GM12864 (cell line): ENCODE data around the gene ADH1A.
"Not testable (repeated sequence)": the region's sequence is repeated elsewhere in the genome, so short reads cannot be mapped to it uniquely, and the experiment has no call there.

Experiments used
- DNase-seq: peaks from one replicate; pipeline ENCODE4 v3.0.0-alpha.2; 2011; ENCODE audit warnings: low read depth
- H3K4me3 ChIP-seq: 2 replicates; pipeline ENCODE4 v1.5.1; 2011; ENCODE audit warnings: mild to moderate bottlenecking, low read depth, low read length, control low read depth
- TF ChIP-seq, protein P1 (sequence below): IDR thresholded peaks from 2 replicates; pipeline ENCODE4 v1.5.1; 2011; ENCODE audit warnings: low read depth, mild to moderate bottlenecking, moderate library complexity, low read length, control low read depth, inconsistent platforms; ENCODE audit errors: missing control alignments

ADH1A gene

DNA sequence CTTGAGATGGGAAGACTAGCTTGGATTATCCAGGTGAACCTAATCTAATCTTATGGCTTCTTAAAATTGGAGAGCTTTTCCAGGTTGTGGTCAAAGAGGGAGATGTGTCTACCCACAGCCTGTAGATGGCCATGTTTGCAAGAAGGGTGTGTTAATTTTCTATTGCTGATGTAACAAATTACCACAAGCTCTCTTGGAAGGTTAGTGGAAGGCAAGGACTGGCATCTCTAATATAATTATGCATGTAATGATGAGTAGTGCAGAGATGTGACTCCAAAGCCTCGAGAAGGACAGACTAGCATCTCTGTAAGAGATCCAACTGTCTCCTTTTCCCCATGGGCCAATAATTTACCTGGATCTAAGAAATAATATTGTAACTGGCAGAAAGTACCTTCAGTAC, 33.6 kb upstream of the ADH1A start:
- TF ChIP-seq, protein P1, sequence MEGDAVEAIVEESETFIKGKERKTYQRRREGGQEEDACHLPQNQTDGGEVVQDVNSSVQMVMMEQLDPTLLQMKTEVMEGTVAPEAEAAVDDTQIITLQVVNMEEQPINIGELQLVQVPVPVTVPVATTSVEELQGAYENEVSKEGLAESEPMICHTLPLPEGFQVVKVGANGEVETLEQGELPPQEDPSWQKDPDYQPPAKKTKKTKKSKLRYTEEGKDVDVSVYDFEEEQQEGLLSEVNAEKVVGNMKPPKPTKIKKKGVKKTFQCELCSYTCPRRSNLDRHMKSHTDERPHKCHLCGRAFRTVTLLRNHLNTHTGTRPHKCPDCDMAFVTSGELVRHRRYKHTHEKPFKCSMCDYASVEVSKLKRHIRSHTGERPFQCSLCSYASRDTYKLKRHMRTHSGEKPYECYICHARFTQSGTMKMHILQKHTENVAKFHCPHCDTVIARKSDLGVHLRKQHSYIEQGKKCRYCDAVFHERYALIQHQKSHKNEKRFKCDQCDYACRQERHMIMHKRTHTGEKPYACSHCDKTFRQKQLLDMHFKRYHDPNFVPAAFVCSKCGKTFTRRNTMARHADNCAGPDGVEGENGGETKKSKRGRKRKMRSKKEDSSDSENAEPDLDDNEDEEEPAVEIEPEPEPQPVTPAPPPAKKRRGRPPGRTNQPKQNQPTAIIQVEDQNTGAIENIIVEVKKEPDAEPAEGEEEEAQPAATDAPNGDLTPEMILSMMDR = no peak
- H3K4me3 ChIP-seq = no peak overlapping the region
- DNase-seq = no peak

DNA sequence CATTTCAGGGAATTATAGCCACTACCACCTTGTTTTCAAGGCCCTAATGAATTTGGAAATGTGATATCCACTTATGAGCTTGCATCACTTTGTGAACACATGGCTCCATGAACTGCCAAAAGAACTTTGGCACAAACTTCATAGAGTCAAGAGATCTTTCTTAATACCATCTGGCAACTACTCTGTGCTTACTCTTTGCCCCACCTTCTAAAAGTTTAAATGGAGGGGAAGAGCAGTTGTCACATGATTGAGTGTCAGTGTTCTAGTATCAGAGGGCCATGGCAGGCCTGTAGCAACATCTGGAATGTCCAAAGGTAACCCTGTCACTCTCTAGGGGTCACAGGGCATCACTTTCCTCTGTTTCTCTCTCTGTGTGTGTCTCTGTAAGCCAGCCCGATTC, 33.0 kb upstream of the ADH1A start:
- TF ChIP-seq, protein P1 = no peak
- H3K4me3 ChIP-seq = no peak overlapping the region
- DNase-seq = no peak

DNA sequence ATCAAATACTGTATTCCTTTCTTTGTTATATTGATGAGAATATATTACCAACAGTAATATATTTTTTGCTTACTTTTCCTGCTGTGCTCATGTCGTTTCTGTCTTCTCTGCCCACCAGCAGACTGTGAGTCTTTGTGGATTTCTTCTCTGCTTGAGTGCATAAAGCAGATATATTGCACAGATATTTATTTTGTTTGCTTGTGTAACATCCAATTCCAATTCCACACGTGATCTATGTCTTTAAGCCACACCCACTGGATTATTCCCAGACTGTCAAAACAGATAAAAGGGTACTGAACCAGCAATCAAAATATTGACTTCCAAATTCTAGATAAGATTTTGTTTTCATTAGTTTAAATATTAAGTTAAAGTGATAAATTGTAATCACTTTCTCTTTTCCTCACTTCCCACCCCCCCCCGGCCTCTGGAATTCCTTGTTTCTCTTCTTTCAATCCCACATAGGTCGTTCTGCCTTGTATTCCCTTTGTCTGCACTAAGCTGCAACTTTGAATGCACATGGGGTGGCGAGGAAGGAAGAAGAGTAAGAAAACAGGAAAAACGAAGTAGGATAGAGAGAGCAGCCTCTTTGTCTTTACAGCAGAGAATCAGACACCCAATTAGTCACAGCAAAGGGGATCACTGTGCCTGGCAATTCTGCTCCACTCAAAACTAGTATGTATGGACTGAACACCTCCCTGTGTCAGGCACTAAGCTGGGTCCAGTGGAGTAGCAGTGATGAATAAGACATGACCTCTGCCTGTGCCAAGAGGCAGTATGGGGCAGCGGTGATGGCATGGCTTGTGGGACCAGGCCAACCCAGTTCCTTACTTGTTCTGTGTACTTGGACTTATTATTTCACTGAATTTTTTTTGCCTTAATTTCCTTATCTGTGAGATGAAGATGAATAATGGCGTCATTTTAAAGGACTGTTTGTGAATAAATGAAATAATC, 30.7 kb upstream of the ADH1A start, which contains the start of gene ADH1B:
Gene ADH1B, minus strand, starts transcription at position 161 of the 951 bp plus-strand sequence. Its CDS starts 70 bp downstream, at position 91.
- H3K4me3 ChIP-seq = no peak within 1 kb of the TSS
- no peak for DNase-seq
- TF ChIP-seq, protein P1 = no peak

DNA sequence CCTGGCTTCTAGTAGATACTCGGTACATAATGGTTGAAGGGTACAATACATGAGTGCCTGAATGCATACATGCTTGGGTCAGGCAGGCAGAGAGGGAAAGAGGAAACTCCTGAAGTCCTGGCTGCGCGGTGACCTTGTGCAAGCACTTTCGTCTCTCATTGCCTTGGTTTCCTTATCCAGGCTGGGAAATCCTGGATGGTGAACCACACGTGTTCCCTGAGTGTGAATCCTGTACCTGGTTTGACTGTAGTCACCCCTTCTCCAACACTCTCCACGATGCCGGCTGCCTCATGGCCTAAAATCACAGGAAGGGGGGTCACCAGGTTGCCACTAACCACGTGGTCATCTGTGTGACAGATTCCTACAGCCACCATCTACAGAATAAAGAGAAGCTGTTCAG, 27.0 kb upstream of the ADH1A start:
- DNase-seq, H3K4me3 ChIP-seq: not testable (repeated sequence)

DNA sequence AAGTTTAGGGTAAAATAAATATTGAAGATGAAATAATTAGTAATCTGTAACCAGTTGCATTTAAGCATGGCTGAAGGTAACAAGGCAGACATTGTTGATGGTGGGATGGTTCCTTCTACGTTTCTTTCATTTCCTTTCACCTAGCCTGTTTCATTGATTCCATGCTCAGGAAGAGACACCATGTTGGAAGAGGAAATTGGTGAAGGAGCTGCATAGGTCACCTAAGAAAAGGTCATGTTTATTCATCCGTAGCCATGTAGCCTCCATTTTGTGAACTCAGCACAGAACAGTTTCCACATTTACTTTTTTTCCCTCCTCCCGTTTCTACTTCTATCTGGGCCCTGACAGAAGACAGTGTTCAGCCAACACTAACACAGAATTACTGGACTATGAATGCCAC, 26.6 kb upstream of the ADH1A start:
- DNase-seq = no peak

DNA sequence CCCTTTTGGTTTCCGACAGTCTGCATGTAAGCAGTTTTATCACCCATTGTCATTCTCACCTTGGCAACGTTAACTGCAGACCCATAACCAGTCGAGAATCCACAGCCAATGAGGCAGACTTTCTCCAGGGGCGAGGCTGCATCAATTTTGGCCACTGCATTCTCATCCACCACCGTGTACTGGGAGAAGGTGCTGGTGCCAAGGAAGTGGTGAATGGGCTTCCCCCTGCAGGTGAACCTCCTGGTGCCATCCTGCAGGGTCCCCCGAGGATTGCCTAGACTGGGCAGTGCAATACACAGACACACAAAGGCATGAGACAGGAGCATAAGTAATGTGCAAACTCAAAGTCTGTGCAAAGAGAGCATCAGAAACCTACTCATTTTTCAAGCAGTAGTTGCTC, 25.1 kb upstream of the ADH1A start:
- no peak for DNase-seq
- H3K4me3 ChIP-seq = no peak overlapping the region
- TF ChIP-seq, protein P1 = no peak

More for the DNA sequence above, 26.6 kb upstream of the ADH1A start:
- no peak overlapping the region for H3K4me3 ChIP-seq
- TF ChIP-seq, protein P1 = no peak

DNA sequence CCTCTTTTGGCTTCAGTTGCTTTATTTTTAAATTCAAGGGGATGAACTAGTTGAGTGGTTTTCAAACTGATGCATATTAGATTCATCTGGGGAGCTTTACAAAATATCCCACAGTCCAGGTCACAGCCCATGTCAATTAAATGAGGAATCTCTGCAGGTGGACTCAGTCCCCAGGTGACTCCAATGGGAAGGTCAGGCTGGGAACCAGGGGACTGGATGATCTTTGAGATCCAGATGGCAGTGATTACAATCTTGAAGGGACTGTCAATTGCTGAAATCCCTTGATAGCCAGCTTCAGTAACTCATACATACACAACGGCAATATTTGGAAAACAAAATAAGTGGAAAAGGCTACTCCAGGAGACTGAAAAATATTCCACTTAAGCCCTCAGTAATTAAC, 23.4 kb upstream of the ADH1A start:
- H3K4me3 ChIP-seq = no peak overlapping the region
- TF ChIP-seq, protein P1 = no peak
- no peak for DNase-seq
